ENCODE results near the gene CCDC192.
A peak's percentile ranks its signal among the peaks of the same experiment; 100 is the strongest.

The CCDC192 gene

GRCh38 chr5:127813633-127814587 lies 110.7 kb downstream of the CCDC192 start:
- ChIA-PET POLR2A (interaction anchor here (1.0 kb wide), 1 partner anchor 18 kb away, joined by 4 read pairs; no protein-coding TSS in a partner anchor), CTCF (no interaction called here)
- DNase-seq (ENCODE audit: extremely low spot score), result no peak
- no peak for TF ChIP-seq SP1 (IDR thresholded peaks at IDR 0.05)

GRCh38 chr5:127814588-127814973 lies 111.4 kb downstream of the CCDC192 start:
- ChIA-PET POLR2A (no interaction called here), CTCF (no interaction called here)
- no peak for DNase-seq (ENCODE audit: extremely low spot score)
- TF ChIP-seq SUZ12 (IDR thresholded peaks at IDR 0.05) (no peak), TARDBP (IDR thresholded peaks at IDR 0.05) (no peak), CTBP1 (IDR thresholded peaks at IDR 0.05; ENCODE audit: borderline replicate concordance) (no peak), ELF4 (IDR thresholded peaks at IDR 0.05) (no peak), L3MBTL2 (conservative IDR thresholded peaks at IDR 0.05) (no peak), FOXM1 (IDR thresholded peaks at IDR 0.05; ENCODE audit: borderline replicate concordance) (no peak), NFRKB (IDR thresholded peaks at IDR 0.05) (no peak), SP1 (IDR thresholded peaks at IDR 0.05) (no peak), HDGF (IDR thresholded peaks at IDR 0.05; ENCODE audit: borderline replicate concordance) (no peak)

DNA sequence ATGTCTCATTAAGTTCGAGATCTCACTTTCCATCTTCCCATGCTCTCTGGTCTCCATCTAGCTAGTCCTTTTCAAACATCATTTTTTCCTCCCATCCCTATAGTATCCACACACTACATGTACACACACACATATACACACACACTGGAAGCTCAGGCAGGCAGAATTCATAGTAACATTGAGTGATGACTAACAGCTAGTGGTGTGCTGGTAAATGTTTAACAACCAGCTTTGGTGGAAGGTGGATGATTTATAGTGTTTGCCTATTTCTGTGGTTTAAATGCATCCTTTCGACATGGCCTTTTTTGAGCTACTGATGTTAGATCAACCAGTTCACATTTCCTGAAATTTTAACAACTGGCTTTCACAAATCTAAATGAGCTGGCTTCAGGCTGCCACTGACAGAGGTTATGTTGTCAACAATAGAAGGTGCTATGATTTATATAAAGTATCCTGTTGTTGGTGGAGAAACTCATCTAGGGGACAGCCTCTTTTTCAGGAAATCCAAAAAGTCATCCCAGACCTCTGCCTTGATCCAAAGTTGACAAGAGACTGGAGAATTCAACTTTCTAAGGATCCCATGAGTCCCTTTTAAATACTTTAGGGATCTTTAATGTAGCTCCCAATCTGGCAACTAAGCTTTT lies 117.8 kb downstream of the CCDC192 start:
- no peak for DNase-seq (ENCODE audit: extremely low spot score)
- no peak for TF ChIP-seq SP1 (IDR thresholded peaks at IDR 0.05)
- TF ChIP-seq, protein P1, sequence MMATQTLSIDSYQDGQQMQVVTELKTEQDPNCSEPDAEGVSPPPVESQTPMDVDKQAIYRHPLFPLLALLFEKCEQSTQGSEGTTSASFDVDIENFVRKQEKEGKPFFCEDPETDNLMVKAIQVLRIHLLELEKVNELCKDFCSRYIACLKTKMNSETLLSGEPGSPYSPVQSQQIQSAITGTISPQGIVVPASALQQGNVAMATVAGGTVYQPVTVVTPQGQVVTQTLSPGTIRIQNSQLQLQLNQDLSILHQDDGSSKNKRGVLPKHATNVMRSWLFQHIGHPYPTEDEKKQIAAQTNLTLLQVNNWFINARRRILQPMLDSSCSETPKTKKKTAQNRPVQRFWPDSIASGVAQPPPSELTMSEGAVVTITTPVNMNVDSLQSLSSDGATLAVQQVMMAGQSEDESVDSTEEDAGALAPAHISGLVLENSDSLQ (IDR thresholded peaks at IDR 0.05), result peak; percentile 28; the same call in 1 of the 2 replicates
- POLR2A ChIA-PET, result no interaction called here
- CTCF ChIA-PET, result interaction anchor here (0.6 to 1.0 kb wide), 3 partner anchors 12 to 40 kb away, joined by 3 to 5 read pairs (median 3); no protein-coding TSS in a partner anchor

- TF ChIP-seq L3MBTL2 (conservative IDR thresholded peaks at IDR 0.05) (no peak), SUZ12 (IDR thresholded peaks at IDR 0.05) (no peak), HDGF (IDR thresholded peaks at IDR 0.05; ENCODE audit: borderline replicate concordance) (no peak), BHLHE40 (IDR thresholded peaks at IDR 0.05; ENCODE audit: borderline replicate concordance) (no peak), SP1 (IDR thresholded peaks at IDR 0.05) (no peak), LEF1 (IDR thresholded peaks at IDR 0.05; ENCODE audit: borderline replicate concordance) (no peak), ELF4 (IDR thresholded peaks at IDR 0.05) (no peak), ZNF384 (IDR thresholded peaks at IDR 0.05) (no peak), CTBP1 (IDR thresholded peaks at IDR 0.05; ENCODE audit: borderline replicate concordance) (no peak), FOXM1 (IDR thresholded peaks at IDR 0.05; ENCODE audit: borderline replicate concordance) (no peak), FOXA1 (IDR thresholded peaks at IDR 0.05) (no peak), ARNT (IDR thresholded peaks at IDR 0.05) (no peak), NFRKB (IDR thresholded peaks at IDR 0.05) (no peak), FOXK2 (IDR thresholded peaks at IDR 0.05) (no peak)
- POLR2A ChIA-PET, result no interaction called here
- CTCF ChIA-PET, result interaction anchor here (1.0 kb wide), 1 partner anchor 11 kb away, joined by 5 read pairs; no protein-coding TSS in a partner anchor
- DNase-seq (ENCODE audit: extremely low spot score), result no peak
Measured at GRCh38 chr5:127821896-127822295, 118.7 kb downstream of the CCDC192 start.

DNA sequence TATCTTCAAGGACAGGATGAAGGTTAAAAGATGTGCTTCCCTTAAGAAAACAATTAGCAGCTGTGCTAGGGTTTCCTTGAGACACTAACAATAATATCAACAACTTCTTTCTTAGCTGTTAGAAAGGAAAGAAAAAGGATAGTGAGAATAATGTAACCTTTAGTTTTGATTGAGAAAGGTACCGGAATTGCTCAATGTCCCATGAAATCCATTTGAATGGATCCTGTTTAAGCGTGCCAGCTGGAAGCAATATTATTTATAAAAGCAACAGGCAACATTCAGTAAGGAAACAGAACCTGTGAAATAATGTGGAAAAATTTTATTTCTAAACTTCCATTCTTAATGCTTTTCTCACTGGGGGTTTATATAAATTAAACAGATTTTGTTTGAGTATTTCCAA lies 120.9 kb downstream of the CCDC192 start:
- POLR2A ChIA-PET, result no interaction called here
- CTCF ChIA-PET, result no interaction called here
- DNase-seq (ENCODE audit: extremely low spot score), result no peak

GRCh38 chr5:127826011-127826410 lies 122.8 kb downstream of the CCDC192 start:
- POLR2A ChIA-PET, result no interaction called here
- DNase-seq (ENCODE audit: extremely low spot score), result no peak
- TF ChIP-seq SP1 (IDR thresholded peaks at IDR 0.05) (no peak), L3MBTL2 (conservative IDR thresholded peaks at IDR 0.05) (no peak), HDGF (IDR thresholded peaks at IDR 0.05; ENCODE audit: borderline replicate concordance) (no peak), FOXA1 (IDR thresholded peaks at IDR 0.05) (no peak), ELF4 (IDR thresholded peaks at IDR 0.05) (no peak), FOXK2 (IDR thresholded peaks at IDR 0.05) (no peak), FOXM1 (IDR thresholded peaks at IDR 0.05; ENCODE audit: borderline replicate concordance) (no peak)
- CTCF ChIA-PET, result no interaction called here

More for the DNA sequence above, 120.9 kb downstream of the CCDC192 start:
- TF ChIP-seq FOXK2 (IDR thresholded peaks at IDR 0.05) (no peak), SUZ12 (IDR thresholded peaks at IDR 0.05) (no peak), SP1 (IDR thresholded peaks at IDR 0.05) (no peak), L3MBTL2 (conservative IDR thresholded peaks at IDR 0.05) (no peak), FOXA1 (IDR thresholded peaks at IDR 0.05) (no peak), CTBP1 (IDR thresholded peaks at IDR 0.05; ENCODE audit: borderline replicate concordance) (no peak)

DNA sequence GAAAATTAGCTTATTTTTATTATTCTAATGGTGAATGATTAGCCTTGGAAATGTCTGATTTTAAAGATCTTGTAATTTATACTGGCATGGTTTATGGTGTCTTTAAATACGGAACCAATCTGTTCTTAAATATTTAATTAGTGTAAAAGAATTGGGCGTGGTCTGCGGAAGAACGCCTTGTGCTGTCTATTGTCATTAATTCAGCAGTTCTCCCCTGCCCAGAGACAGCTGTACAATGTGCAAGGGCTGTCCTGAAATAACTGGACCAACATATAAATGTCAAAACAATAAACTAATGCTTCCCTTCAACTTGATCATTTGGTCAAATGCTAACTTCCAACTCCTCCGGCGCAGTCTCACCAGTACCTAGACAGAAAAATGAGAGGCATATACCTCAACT lies 124.3 kb downstream of the CCDC192 start:
- no peak for DNase-seq (ENCODE audit: extremely low spot score)
- TF ChIP-seq TARDBP (IDR thresholded peaks at IDR 0.05) (no peak), L3MBTL2 (conservative IDR thresholded peaks at IDR 0.05) (no peak), NFRKB (IDR thresholded peaks at IDR 0.05) (no peak), CTBP1 (IDR thresholded peaks at IDR 0.05; ENCODE audit: borderline replicate concordance) (no peak), ZNF384 (IDR thresholded peaks at IDR 0.05) (no peak), ARNT (IDR thresholded peaks at IDR 0.05) (no peak), FOXK2 (IDR thresholded peaks at IDR 0.05) (no peak), BHLHE40 (IDR thresholded peaks at IDR 0.05; ENCODE audit: borderline replicate concordance) (no peak), ELF4 (IDR thresholded peaks at IDR 0.05) (no peak), SP1 (IDR thresholded peaks at IDR 0.05) (no peak), FOXM1 (IDR thresholded peaks at IDR 0.05; ENCODE audit: borderline replicate concordance) (no peak)
- POLR2A ChIA-PET, result no interaction called here
- CTCF ChIA-PET, result no interaction called here

Data from HEK293T (cell line).